Transverse colon (tissue), 4 donors: ENCODE measurements around the gene AADAT.

ENCODE experiments used
- CTCF ChIP-seq, 5 experiments: fragments of 200-600 bp in 3 of 5; fragments of 450-650 bp in 2 of 5; sonication (generic) in 3 of 5; IDR thresholded peaks; 1 replicate in 2 of 5; 2 replicates in 3 of 5; pipeline ENCODE4 v1.5.1; 2016 to 2017; ENCODE audit warnings: antibody characterized with exemption in 5 of 5, inconsistent platforms in 3 of 5, mild to moderate bottlenecking in 2 of 5, moderate library complexity in 1 of 5
- EP300 ChIP-seq: sonication (generic); formaldehyde crosslinking; IDR thresholded peaks from one replicate; pipeline ENCODE4 v1.6.1; 2017; ENCODE audit warnings: antibody characterized with exemption, low read depth
- POLR2A ChIP-seq: fragments of 450-650 bp; IDR thresholded peaks from one replicate; pipeline ENCODE4 v1.6.1; 2016; ENCODE audit warnings: antibody characterized with exemption, mild to moderate bottlenecking, moderate library complexity
- POLR2AphosphoS5 ChIP-seq, 3 donors: sonication (generic); formaldehyde crosslinking; IDR thresholded peaks; one replicate each; pipeline ENCODE4 v1.6.1; 2016; ENCODE audit warnings: antibody characterized with exemption in 3 of 3

GRCh38 chr4:170127758-170128157 lies 38.0 kb upstream of the AADAT start:
- no peak for TF ChIP-seq CTCF (IDR thresholded peaks at IDR 0.05)
- no peak for TF ChIP-seq EP300
- TF ChIP-seq POLR2AphosphoS5 (IDR thresholded peaks at IDR 0.05), result no peak
- TF ChIP-seq POLR2A, result no peak
